CD4-positive, alpha-beta T cell treated with Interleukin-2 at 100 ng/mL for 4 hours (primary cell): ENCODE results near the gene PIP5K1B.

Source experiments
- DNase-seq: peaks from one replicate; pipeline ENCODE4 v3.0.0-alpha.2; 2020; ENCODE audit warnings: low spot score

Gene PIP5K1B

DNA sequence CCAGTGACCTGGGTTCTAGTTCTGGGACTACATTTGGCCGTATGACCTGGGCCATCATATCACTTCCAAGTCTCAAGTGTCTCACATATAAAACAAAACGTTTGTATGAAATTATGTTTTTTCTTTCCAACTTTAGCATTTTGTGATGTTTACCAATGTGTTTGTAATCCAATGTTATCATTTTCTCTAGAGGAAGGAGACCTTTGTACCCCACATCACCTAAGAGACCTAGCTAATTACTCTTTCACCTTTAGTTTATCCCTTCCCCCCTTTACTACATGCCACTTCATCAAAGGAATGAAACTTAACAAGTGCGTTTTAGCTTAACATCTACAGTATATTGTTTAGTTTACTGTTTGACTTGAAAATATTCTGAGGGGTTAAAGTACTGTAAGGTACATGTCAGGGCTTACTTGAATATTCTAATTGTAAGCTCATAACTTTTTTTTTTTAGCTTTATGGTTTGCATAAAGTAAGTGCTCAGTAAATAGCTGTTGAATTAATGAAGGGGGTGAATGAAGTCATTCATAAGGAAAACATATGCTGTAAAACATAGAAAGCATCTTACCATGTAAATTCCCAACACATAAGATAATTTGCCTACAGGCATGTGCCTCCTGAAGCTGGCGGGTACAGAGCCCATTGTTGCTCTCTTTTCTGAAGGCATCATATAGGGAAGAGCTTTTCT, 2.9 kb downstream of the PIP5K1B start:
- DNase-seq, result no peak

DNA sequence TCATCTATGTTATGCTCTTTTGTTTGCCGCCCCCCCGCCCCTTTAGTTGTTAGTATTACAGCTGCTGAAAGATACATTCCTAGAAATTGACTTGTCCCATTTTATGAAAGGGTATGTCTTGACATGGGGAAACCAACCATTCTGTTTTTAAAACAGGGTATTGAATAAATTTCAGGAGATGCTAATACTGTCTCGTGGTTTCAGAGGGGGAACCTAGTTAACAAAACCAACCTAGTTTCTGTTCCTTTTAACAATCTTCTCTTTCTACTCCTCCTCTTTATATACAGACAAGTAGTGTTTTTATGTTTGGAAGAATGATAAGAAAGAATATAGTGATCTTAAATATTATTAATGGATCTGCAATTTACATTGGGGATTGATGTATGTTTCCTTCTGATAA, 3.5 kb downstream of the PIP5K1B start:
- no peak for DNase-seq

DNA sequence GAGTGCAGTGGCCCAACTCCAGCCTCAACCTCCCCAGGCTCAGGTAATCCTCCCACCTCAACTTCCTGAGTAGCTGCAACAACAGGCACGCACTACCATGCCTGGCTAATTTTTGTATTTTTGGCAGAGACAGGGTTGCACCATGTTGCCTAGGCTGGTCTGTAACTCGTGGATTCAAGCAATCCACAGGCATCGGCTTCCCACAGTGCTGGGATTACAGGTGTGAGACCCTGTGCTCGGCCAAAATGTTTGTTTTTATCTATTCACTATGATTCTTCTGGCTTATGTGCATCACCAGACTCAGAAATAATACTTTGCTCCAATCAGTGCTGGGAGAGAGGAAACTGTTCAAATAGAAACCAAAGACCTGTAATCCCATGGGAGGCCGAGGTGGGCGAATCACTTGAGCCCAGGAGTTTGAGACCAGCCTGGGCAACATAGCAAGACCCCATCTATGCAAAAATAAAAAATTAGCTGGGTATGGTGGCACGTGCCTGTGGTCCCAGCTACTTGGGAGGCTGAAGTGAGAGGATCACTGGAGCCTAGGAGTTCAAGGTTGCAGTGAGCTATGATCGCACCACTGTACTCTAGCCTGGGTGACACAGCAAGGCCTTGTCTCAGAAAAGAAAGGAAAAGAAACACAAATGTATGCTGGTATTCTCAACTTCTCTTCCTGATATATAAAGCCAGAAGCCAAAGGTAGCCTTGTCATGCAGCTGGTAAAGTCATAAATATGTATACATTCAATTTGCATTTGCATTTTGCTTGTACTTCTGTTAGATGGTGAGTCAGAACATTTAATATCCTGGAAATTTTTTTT, 4.5 kb downstream of the PIP5K1B start:
- DNase-seq, result no peak

DNA sequence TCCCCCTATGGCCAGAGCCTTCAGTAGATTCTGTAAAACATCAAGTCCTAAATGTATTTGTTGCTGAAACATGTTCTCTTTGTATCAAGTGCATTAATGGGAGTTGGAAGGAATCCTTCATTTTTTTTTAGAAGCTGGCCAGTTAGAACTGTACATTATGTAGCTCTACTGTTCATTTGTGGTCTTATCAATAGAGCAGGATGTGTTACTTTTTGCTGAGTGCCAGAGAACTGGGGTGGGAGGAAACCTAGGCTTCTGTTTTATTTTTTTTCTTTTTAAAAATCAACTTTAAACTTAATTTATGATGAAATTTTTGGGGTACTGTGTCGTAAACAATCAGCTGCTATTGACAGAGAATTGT, 5.1 kb downstream of the PIP5K1B start:
- no peak for DNase-seq

DNA sequence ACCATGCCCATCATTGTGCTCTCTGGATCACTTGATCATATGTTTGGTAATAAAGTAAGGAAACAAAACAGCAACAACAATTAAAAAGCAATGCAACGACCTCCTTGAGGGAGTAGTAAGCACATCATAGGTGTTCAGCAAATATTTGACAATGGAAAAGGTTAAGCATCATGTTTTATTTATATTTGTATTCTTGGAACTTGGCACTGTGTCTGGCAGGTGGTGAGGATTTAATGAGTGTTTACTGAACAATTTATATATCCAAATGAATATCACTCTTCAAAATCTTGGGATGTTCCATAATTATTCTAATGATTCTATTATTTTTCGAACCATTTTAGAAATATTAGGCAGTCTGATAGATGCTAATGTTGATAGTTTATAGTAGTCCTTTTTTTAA, 6.2 kb downstream of the PIP5K1B start:
- DNase-seq, result no peak

DNA sequence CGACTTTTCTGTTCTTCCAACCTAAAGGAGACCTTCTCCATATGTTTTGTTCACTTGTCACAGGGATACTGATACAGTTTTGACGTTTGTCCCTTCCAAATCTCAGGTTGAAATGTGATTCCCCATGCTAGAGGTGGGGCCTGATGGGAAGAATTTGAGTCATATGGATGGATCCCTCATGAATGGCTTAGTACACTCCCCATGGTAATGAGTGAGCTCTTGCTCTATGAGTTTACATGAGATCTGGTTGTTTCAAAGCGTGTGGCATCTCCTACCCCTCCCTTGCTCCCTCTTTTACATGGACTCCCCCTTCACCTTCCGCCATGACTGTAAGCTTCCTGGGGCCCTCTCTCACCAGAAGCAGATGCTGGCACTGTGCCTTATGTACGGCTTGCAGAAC, 6.9 kb downstream of the PIP5K1B start:
- DNase-seq, result no peak

DNA sequence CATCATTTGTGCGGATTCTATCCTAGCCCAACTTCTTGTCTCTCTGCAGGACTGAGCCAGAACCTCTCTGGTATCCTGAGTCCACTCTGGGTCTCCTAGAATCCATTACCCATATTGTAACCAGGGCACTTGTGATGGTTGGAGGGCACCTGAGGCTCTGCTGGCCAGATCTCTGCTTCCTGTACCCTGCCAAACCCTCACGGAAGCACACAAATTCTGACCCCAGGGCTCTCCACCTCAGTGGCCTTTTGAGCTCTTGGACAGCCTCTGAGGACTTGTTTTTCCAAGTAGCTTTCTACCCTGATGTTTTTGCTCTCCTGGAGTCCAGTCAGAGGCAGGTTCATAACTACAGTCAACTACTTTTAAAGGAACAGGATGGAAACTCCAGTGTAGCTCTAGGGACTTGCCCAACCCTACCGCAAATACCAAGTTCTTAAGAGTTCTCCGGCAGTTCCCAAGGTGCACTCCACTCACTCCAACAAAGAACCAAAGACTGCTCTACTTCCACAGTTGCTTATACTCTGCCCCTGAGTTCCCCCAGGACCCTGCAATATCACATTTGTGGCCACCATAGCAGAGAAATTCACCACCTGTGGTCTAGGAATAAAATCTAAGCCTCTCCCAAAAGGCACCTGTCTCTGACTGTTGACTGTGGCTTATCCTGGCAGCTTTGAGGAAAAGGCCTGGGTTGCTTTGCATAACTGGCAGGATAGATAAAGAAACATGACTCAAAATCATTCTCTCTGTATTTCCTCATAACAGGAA, 9.6 kb downstream of the PIP5K1B start:
- no peak for DNase-seq

DNA sequence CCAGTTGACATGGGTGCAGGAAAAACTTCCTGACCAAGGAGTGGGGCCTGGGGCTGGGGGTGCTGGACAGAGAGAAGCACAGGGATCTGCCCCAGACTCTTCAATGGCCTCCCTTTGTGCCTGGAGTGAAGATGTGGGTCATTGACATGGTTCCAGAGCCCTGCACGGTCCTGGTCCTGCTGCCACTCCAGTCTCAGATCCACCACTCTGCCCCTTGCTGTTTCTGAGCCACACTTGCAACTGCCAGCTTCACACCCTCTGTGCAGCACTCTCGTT, 10.1 kb downstream of the PIP5K1B start:
- DNase-seq, result no peak

DNA sequence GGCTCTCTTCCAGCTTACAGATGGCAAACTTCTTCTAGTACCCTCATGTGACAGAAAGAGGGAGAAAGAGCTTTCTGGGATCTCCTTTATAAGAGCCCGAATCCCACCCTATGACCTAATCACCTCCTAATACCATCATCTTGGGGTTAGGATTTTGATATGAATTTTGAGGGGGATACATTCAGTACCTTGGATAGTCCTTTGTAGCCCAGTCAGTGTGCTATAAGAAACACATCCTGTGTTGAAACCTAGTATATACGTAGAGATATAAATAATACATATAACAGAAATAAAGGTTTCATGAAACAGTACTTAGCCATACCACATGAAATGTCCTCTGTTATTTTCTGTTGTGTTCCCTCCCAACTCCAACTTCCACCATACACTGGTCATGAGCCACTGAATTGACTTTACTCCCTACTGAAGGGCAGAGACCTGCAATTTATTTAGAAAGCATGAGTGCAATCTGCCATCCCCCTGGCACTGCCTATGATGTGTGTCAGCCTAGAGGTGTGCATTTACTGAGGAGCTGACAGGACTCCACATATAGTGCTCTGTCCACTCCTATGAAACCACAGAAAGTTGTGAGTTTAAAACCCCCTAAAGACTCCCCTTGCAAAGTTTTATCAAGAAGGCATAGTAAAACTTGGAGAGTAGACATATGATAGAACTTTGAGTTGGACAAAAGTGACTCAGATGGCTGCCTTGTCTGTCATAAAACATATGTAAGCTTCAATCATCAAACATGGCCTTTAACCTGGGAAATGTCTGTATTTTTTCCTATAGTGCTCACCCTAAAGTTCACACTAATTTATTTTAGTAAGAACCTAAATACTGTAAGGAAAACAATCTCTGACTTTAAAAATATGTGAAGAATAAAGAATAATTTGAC, 12.8 kb downstream of the PIP5K1B start:
- no peak for DNase-seq

DNA sequence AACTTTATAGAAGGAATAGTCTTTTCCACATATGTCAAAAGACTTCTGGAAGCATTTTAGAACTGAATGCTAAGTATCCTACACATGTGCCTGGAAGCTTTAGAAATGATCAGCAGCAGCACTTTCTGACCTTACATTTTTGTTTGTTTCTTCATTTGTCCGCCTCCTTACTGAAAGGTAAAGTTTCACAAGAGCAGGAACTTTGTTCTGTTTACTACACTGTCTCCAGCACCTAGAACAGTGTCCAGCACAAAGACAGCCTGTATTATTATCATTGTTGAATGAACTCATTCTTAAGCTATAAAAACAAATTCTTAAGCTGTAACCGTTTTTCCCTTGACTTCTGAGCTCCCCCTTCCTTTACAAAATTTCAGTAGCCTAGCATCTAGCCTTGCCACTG, 14.8 kb downstream of the PIP5K1B start:
- DNase-seq, result no peak

DNA sequence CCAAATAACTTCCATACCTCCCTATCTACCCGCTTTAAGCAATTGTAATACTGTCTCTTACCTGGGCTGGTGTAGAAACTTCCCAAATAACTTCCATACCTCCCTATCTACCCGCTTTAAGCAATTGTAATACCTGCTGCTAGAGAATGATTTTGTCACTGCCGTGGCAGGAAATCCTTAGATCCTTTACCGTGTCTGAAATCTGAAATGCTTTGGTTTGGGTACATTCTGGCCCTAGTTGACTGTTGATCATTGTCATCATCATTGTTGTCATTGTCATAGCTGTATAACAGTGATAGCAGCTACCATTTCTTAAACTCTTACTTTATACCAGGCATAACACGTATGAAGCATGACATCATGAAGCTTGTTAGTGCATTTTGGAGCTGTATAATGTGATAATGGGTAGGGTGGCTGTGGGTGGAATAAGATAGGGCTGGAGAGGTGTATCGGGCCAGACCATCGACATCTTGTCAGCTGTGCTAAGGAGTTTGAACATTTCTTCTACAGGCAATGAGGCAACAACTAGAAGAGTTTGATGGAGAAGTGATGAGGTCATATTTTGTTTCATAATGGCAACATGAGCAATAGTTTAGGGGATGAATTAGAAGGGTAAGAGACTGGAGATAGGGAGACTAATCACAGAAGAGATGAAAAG, 15.7 kb downstream of the PIP5K1B start:
- no peak for DNase-seq

DNA sequence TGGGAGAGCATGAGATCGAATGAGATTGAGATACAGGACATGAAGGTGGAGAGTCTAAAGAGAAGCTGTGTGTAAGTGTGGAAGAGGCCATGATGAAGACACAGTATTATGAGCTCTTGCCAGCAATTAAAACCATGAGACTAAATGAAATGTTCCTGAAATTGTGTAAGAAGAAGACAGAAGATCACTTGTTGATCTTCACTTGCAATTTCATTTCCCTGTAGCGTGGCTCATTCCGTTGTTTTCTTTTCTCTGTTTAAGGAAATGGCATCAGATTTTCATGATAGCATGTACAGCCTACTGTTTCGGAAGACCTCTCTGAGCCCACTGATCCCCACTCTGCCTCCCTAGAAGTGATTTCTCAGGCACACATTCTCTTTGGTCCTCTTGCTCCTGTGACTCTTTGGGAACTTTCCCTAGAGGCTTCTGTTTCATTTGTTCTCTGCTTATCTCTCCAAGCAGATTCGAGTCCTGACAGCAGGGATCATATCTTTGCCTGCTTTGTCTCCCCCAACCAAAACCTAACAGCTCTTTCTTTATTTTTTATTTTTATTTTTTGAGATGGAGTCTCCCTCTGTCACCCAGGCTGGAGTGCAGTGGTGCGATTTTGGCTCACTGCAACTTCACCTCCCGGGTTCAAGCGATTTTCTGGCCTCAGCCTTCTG, 16.8 kb downstream of the PIP5K1B start:
- DNase-seq, result no peak

DNA sequence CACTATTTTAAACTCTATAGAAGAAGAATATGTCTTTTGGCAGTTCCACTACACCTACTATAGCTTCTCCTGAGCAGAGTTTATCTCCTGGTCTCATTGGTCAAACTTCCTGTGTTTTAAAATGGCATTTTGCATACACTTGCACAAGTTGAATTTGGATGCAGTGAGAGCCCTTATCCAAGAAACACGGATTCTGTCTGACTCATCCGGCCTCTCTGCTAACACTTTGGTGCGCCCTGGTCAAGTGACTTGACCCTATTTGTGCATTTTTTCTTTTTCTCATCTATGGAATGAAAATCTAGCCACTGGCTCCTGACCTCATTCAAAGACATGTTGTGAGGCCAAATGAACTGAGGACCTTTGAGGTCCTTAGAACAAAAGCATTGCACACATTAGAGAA, 20.0 kb downstream of the PIP5K1B start:
- DNase-seq, result no peak

DNA sequence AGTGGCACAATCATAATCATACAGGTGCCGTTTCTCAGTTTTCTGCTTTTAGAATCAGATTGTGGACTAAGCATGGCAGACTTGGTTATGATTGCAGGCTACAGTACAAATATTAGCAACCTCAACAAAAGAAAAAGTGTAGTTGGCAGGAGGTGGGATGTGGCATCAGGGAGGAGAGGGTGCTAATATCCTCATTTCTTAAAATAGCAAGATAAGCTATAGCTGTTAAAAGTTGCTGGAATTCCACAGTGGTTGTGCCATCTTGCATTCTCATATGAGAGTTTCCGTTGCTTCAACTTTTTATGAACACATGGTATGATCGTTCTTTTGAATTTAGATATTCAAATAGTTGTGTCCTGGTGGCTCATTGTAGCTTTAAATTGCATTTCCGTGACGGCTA, 21.4 kb downstream of the PIP5K1B start:
- no peak for DNase-seq

DNA sequence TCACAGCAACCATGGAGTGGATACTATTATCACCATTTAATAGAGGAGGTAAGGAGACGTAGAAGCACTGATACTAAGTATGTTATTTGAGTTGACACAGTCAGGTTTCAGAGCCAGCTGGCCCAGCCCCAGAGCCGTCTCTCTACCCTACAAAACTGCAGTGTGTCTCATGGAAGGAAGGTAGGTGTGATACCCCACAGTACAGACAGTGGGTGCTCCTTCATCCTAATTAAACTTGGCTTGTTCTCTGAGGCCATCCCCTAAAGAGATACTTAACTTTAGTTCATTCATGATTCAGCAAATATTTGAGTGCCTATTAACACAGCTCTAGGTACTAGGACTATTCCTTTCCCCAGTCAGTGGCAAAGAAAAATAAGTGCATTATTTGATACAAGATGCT, 22.6 kb downstream of the PIP5K1B start:
- DNase-seq, result no peak

DNA sequence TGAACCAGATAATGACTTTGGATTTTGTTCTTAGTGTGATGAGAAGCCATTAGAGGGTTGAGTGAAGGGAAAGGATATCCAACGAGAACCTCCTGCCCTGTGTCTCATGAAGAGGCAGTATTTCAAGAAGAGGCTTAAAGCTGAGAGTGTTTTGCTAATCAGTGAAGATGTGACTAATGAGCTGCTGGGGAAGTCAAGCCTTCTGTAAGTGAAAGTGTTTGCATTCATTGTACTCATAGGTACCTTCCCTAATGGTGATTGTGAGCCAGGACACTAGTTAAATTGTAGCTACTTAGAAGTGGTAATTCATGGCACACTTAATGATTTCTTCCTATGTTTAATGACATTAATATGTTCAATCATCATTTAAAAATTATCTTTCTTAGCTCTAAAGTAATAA, 23.7 kb downstream of the PIP5K1B start:
- DNase-seq, result no peak

DNA sequence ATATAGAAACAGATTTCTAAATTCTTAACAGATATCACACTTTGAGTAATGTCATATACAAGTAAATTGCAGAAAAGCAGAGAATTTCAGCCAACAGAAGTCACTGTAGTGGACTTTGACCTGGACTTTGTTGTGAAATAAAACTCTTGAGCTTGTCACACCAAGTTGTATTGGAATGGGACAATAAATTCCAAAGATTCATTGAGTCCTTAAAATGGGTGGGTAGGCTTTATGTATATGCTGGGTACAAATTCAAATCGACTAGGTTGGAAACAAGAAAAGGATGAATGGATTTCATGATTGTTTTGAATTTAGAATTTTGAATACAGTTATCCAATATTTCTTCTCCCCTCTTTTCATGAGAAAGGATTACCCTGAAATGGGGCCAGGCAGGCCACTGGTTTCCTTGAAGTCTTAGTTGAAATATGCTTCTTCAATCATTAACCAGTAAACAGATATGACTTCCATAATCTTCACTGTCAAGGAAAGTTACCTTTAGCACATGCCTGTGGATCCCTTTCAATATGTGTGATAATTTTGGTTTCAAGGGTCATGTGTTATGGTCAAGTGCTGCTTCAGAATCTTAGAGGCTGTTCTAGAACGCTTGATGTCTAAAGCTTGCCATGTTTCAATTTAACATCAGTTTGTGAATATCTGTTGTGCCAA, 25.7 kb downstream of the PIP5K1B start:
- DNase-seq, result no peak

DNA sequence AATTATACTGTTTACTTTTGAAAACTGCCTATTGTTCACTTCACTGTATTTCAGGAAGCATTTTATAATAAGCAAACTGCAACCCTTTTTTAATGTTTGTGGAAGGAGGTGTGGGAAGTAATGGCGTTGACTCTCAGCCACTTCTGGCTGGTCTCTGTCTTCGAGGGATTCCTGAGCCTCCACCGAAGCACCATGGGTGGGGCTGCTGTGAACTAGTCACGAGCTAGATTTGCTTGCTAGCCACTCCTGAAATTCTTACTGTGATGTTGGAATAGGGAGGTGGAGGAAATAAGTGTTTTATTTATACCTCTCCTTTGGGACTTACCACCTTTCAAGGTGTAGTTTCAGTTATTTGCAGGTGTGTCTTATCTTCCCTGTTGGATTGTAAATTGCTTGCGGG, 26.8 kb downstream of the PIP5K1B start:
- DNase-seq, result no peak

DNA sequence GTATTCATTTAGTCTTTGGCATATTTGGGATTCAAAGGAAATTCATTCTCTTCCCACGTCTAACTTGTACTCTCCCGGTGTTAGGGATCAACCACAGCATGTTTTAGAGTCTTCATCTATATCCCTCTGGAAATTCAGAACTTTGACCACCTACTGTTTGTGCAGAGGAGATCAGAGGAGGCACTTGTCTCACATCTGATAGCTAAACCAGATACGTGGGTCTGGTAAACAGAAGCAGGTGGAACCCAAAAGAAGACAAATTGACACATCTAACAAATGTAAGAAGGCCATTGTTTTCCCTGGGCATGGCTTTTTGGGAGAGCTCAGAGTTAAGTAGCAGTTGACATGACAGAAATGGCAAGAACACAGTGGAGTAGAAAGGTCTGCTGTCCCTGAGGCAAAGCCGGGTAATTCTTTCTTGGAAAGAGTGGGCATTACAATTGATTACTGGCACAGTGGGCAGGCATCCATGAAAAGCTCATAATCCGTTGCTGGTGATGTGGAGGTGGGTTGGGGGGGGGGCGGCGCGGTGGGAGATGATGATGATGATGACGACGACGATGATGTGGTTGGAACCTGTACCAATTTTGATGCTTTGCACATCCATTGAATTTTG, 27.5 kb downstream of the PIP5K1B start:
- no peak for DNase-seq

DNA sequence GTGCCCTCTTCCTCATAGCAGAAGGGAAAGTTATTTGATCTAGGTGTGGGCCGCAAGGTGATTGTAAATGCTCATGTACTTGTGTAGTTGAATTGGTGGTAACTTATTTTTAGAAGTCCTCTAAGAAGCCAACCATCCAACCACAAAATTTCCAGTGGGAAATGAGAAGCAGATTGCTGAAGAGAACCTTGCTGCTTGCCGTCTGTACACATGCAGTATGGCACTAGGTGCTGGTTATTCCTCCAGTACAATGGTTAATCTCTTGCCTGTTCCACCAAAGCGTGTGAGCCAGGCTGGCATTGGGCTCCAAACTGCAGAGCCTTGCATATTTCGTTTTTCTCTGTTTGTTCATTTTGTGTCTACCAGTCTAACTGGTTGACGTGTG, 28.0 kb downstream of the PIP5K1B start:
- DNase-seq, result no peak
